A549 (cell line): ENCODE measurements around the gene PLEKHG7. TPM values are rescaled to one million over a fixed set of nuclear protein-coding genes. Genes with fewer than 3 reads are reported as not detected.
A peak's percentile ranks its signal among the peaks of the same experiment; 100 is the strongest.

Experiments
- ATAC-seq, 2 experiments: fragments of 200-7000 bp in 1 of 2; fragments of >200 bp in 1 of 2; cut with Nextera tagmentation in 1 of 2; cut with Tn5 transposase in 1 of 2; 3 replicates each; pipeline versions ENCODE4 v1.8.0 to v1.9.1; 2018 to 2020; ENCODE audit warnings: mild to moderate bottlenecking in 1 of 2, moderate library complexity in 1 of 2
- CTCF ChIA-PET: fragments of 300-600 bp; sonication (Branson Sonifier 250); formaldehyde crosslinking; extraction: SDS; loops from one replicate; lab custom pipeline; 2021; ENCODE audit warnings: antibody characterized with exemption, inconsistent platforms; lab: Yijun Ruan, JAX
- POLR2A ChIA-PET: fragments of 350-600 bp; formaldehyde crosslinking; extraction: SDS; loops from one replicate; lab custom pipeline; 2021; ENCODE audit warnings: antibody characterized with exemption, inconsistent platforms; lab: Yijun Ruan, JAX
- DNase-seq, 2 experiments: peaks; one replicate each; pipeline versions ENCODE4 v3.0.0 to v3.0.0-alpha.2; 2011 to 2016; ENCODE audit warnings: low read depth in 1 of 2, low spot score in 1 of 2
- FAIRE-seq: peaks from 2 replicates; lab custom pipeline; 2011; peaks lifted over from hg19 to GRCh38; lab: Jason Lieb, UNC
- H3K27ac ChIP-seq, 2 experiments: fragments of >200 bp; sonication (Bioruptor Twin); formaldehyde crosslinking; 3 replicates each; pipeline ENCODE4 v1.5.1; 2016 to 2017
- H3K4me1 ChIP-seq: fragments of >200 bp; sonication (Bioruptor Twin); formaldehyde crosslinking; 3 replicates; pipeline ENCODE4 v1.6.1; 2016
- H3K4me2 ChIP-seq: fragments of >200 bp; sonication (Bioruptor Twin); formaldehyde crosslinking; 3 replicates; pipeline ENCODE4 v1.6.1; 2016
- H3K4me3 ChIP-seq: fragments of >200 bp; sonication (Bioruptor Twin); formaldehyde crosslinking; 3 replicates; pipeline ENCODE4 v1.5.1; 2016
- H3K9me3 ChIP-seq: fragments of >200 bp; sonication (Bioruptor Twin); formaldehyde crosslinking; 3 replicates; pipeline ENCODE4 v1.6.1; 2016
- CBX2 ChIP-seq: fragments of 200-600 bp; sonication (generic); IDR thresholded peaks from 2 replicates; pipeline ENCODE4 v1.6.1; 2016; ENCODE audit warnings: low read depth, mild to moderate bottlenecking, borderline replicate concordance
- CBX8 ChIP-seq: fragments of 200-600 bp; sonication (generic); IDR thresholded peaks from 2 replicates; pipeline ENCODE4 v1.6.1; 2016
- CEBPB ChIP-seq, 2 experiments: fragments of >200 bp in 1 of 2; sonication (Bioruptor Twin) in 1 of 2; formaldehyde crosslinking in 1 of 2; IDR thresholded peaks; 2 replicates each; pipeline ENCODE4 v1.6.1; 2012 to 2016
- CHD2 ChIP-seq: fragments of 150-350 bp; IDR thresholded peaks from 2 replicates; pipeline ENCODE4 v1.6.1; 2014; ENCODE audit warnings: low read length; ENCODE audit not compliant: partially characterized antibody
- CHD4 ChIP-seq: fragments of 200-600 bp; sonication (generic); IDR thresholded peaks from 2 replicates; pipeline ENCODE4 v1.6.1; 2016; ENCODE audit warnings: antibody characterized with exemption, mild to moderate bottlenecking, borderline replicate concordance
- EP300 ChIP-seq, 2 experiments: fragments of >200 bp; sonication (Bioruptor Twin); formaldehyde crosslinking; IDR thresholded peaks; 2 replicates in 1 of 2; 3 replicates in 1 of 2; pipeline ENCODE4 v1.6.1; 2016 to 2017
- MAZ ChIP-seq: fragments of 150-350 bp; IDR thresholded peaks from 2 replicates; pipeline ENCODE4 v1.6.1; 2014; ENCODE audit warnings: antibody characterized with exemption, low read depth, low read length, borderline replicate concordance
- MYC ChIP-seq: IDR thresholded peaks from 2 replicates; pipeline ENCODE4 v1.6.1; 2012; ENCODE audit warnings: mild to moderate bottlenecking, inconsistent platforms, low read length, improper control_type of control experiment, borderline replicate concordance
- NPAS2 ChIP-seq: fragments of 250-450 bp; sonication (Bioruptor Pico); IDR thresholded peaks from 2 replicates; pipeline ENCODE4 v1.8.0; 2022; ENCODE audit warnings: mild to moderate bottlenecking, moderate library complexity, borderline replicate concordance
- NR3C1 ChIP-seq: fragments of >200 bp; sonication (Bioruptor Twin); formaldehyde crosslinking; IDR thresholded peaks from 3 replicates; pipeline ENCODE4 v1.6.1; 2017
- PHF8 ChIP-seq: fragments of 200-600 bp; sonication (generic); IDR thresholded peaks from 2 replicates; pipeline ENCODE4 v1.6.1; 2016; ENCODE audit warnings: low read depth, mild to moderate bottlenecking, antibody characterized with exemption, moderate library complexity, borderline replicate concordance
- RAD21 ChIP-seq, 2 experiments: fragments of >200 bp in 1 of 2; sonication (Bioruptor Twin) in 1 of 2; formaldehyde crosslinking in 1 of 2; IDR thresholded peaks in 1 of 2; conservative IDR thresholded peaks in 1 of 2; 2 replicates in 1 of 2; 3 replicates in 1 of 2; pipeline ENCODE4 v1.6.1; 2012 to 2018; ENCODE audit warnings: inconsistent platforms in 1 of 2
- RCOR1 ChIP-seq: fragments of 150-350 bp; IDR thresholded peaks from 2 replicates; pipeline ENCODE4 v1.6.1; 2014; ENCODE audit warnings: antibody characterized with exemption, low read length, low read depth
- SREBF2 ChIP-seq: fragments of 450-650 bp; IDR thresholded peaks from 2 replicates; pipeline ENCODE4 v1.6.1; 2014; ENCODE audit warnings: mild to moderate bottlenecking, moderate library complexity
- ZC3H11A ChIP-seq: fragments of 450-650 bp; IDR thresholded peaks from 2 replicates; pipeline ENCODE4 v1.6.1; 2014; ENCODE audit warnings: antibody characterized with exemption, mild to moderate bottlenecking
- WGBS: methylation state at CpG from one replicate; pipeline ENCODE4 v1.1.6; 2017; ENCODE audit errors: missing lambda C conversion rate; 5-methylcytosine and 5-hydroxymethylcytosine counted together
- polyA plus RNA-seq, 4 experiments: library from polyadenylated mRNA; depleted of rRNA in 3 of 4; stranded (reverse); fragments of >200 nt; fragmentation: RNase III in 1 of 4; extraction: RNeasy Plus Mini Kit Qiagen cat#74134 plus additional on column Dnase treatment in 1 of 4; gene quantifications; 2 replicates in 3 of 4; 3 replicates in 1 of 4; pipeline ENCODE4 v1.2.3, GENCODE V29; 2011 to 2017
- TF ChIP-seq, protein P1 (sequence below): fragments of 150-350 bp; IDR thresholded peaks from 2 replicates; pipeline ENCODE4 v1.6.1; 2014; ENCODE audit warnings: low read depth, mild to moderate bottlenecking, low read length
- TF ChIP-seq, protein P2 (sequence below): fragments of >200 bp; sonication (Bioruptor Twin); formaldehyde crosslinking; IDR thresholded peaks from 3 replicates; pipeline ENCODE4 v1.6.1; 2016
- TF ChIP-seq, protein P3 (sequence below): fragments of 250-450 bp; sonication (Bioruptor Pico); IDR thresholded peaks from 2 replicates; pipeline ENCODE4 v1.5.0; 2021; ENCODE audit warnings: mild to moderate bottlenecking, moderate library complexity, borderline replicate concordance
- TF ChIP-seq, protein P4 (sequence below): fragments of >200 bp; sonication (Bioruptor Twin); formaldehyde crosslinking; IDR thresholded peaks from 3 replicates; pipeline ENCODE4 v1.5.1; 2016

Gene PLEKHG7
- polyA plus RNA-seq, 2 of the 4 experiments (the other 2 are of a cell fraction), result 0.03 to 0.05 TPM

DNA sequence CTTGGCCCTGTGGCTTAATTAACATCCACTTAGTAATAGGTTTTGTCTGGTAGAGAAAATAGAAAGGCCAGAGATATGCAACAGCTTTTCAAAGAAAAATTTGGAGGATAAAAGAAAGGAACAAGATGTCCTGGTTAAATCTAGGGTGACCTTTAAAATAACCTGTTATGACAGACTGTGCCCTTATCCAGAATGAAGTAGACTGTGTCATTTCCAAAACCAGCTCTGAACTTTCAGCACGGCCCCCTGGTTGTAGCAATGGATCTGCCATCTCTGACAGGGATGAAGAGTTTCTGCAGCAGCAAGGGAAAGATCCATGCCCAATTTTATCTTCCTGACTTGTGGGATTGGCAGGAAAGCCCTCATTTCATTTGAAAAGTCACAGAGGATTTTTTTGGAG is 5.1 kb downstream of the PLEKHG7 start:
- ChIA-PET CTCF (interaction anchor here (1.0 to 1.1 kb wide), 2 partner anchors 13 to 14 kb away, joined by 3 read pairs; no protein-coding TSS in a partner anchor), POLR2A (no interaction called here)
- DNase-seq (no peak), ATAC-seq (no peak), FAIRE-seq (no peak)
- 38% methylated on average over 1 of the region's 1 CpG for WGBS
- no peak overlapping the region for H3K4me3 ChIP-seq
- H3K9me3 ChIP-seq, result peaks cover 3% of the 10 kb centered on the region; the same call in 2 of the 3 replicates
- no peaks in the 10 kb centered on the region for H3K4me1 ChIP-seq
- H3K27ac ChIP-seq, result no peak overlapping the region
- H3K4me2 ChIP-seq, result no peak overlapping the region
- no peak for TF ChIP-seq EP300 (IDR thresholded peaks at IDR 0.05)
- no peak for TF ChIP-seq NPAS2 (CRISPR knock-in tag)
- TF ChIP-seq ZC3H11A, result no peak

DNA sequence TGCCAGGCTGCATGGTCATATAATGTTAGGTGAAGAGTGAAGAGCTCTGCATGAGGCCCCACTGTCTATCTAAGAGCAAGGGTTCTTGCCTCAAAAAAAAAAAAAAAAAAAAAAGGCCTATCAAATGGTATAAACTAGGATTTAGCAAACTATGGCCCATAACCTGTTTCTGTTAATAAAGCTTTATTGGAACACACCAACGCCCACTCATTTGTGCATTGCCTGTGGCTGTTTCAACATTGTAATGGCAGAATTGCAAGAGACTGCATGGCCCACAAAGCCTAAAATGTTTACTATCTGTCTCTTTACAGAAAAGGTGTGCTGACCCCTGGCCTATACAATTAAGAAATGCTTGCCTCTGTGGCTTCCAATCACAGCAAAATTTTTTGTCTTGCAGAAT is 12.8 kb downstream of the PLEKHG7 start:
- FAIRE-seq (no peak), DNase-seq (no peak), ATAC-seq (no peak)
- Histone ChIP-seq H3K4me3 (no peak overlapping the region), H3K27ac (no peak overlapping the region), H3K9me3 (peaks cover 10% of the 10 kb centered on the region; the same call in 2 of the 3 replicates), H3K4me2 (no peak overlapping the region), H3K4me1 (peaks cover 7% of the 10 kb centered on the region; the same call in 1 of the 3 replicates)
- WGBS, result 0% methylated on average over 1 of the region's 1 CpG
- TF ChIP-seq, protein P1, sequence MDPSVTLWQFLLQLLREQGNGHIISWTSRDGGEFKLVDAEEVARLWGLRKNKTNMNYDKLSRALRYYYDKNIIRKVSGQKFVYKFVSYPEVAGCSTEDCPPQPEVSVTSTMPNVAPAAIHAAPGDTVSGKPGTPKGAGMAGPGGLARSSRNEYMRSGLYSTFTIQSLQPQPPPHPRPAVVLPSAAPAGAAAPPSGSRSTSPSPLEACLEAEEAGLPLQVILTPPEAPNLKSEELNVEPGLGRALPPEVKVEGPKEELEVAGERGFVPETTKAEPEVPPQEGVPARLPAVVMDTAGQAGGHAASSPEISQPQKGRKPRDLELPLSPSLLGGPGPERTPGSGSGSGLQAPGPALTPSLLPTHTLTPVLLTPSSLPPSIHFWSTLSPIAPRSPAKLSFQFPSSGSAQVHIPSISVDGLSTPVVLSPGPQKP, result no peak
- no peak for TF ChIP-seq SREBF2
- no peak for TF ChIP-seq CBX8
- TF ChIP-seq MAZ, result no peak
- TF ChIP-seq CHD2, result no peak
- no peak for TF ChIP-seq MYC
- TF ChIP-seq PHF8, result no peak
- CTCF ChIA-PET, result interaction anchor here (0.6 kb wide), 1 partner anchor 9 kb away, joined by 3 read pairs; no protein-coding TSS in a partner anchor
- POLR2A ChIA-PET, result no interaction called here

DNA sequence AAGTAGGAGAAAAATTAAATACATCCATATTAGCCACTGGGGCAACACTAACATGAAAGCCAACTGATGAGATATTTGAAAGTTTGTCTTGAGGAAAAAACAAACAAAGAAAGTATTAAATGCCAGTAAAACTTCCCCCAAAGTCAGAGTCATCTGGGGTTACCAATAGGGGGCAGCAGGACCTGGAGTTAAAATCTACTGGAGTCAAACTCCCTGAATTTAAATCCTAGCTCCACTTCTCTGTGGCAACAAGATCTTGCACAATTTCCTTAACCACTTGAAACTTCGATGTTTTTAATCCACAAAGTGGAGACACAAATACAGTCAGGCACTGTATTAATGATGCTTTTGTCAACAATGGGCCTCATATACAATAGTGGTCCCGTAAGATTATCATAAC is 14.4 kb downstream of the PLEKHG7 start:
- peak in 1 of 2 experiments; percentile 36; a peak in 2 of 6 replicates for ATAC-seq
- POLR2A ChIA-PET, result no interaction called here

More for the DNA sequence above, 14.4 kb downstream of the PLEKHG7 start:
- 47% methylated on average over 2 of the region's 2 CpGs for WGBS
- Histone ChIP-seq H3K4me1 (peaks cover 12% of the 10 kb centered on the region; the same call in 1 of the 3 replicates), H3K9me3 (peaks cover 10% of the 10 kb centered on the region; the same call in 2 of the 3 replicates), H3K4me3 (no peak overlapping the region), H3K4me2 (no peak overlapping the region), H3K27ac (no peak overlapping the region)
- FAIRE-seq (no peak), DNase-seq (no peak)
- CTCF ChIA-PET, result no interaction called here
- TF ChIP-seq RAD21 (conservative IDR thresholded peaks at IDR 0.05 in 1 of 2, IDR thresholded peaks at IDR 0.05 in 1 of 2) (peak in 1 of 2 experiments; percentile 52; a peak in 2 of 5 replicates), CBX8 (no peak), CEBPB (IDR thresholded peaks at IDR 0.05) (no peak), SREBF2 (no peak), CHD4 (no peak), RCOR1 (no peak), CBX2 (no peak), MYC (no peak), NR3C1 (no peak)
- TF ChIP-seq, protein P2, sequence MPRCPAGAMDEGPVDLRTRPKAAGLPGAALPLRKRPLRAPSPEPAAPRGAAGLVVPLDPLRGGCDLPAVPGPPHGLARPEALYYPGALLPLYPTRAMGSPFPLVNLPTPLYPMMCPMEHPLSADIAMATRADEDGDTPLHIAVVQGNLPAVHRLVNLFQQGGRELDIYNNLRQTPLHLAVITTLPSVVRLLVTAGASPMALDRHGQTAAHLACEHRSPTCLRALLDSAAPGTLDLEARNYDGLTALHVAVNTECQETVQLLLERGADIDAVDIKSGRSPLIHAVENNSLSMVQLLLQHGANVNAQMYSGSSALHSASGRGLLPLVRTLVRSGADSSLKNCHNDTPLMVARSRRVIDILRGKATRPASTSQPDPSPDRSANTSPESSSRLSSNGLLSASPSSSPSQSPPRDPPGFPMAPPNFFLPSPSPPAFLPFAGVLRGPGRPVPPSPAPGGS, result no peak
- TF ChIP-seq, protein P3, sequence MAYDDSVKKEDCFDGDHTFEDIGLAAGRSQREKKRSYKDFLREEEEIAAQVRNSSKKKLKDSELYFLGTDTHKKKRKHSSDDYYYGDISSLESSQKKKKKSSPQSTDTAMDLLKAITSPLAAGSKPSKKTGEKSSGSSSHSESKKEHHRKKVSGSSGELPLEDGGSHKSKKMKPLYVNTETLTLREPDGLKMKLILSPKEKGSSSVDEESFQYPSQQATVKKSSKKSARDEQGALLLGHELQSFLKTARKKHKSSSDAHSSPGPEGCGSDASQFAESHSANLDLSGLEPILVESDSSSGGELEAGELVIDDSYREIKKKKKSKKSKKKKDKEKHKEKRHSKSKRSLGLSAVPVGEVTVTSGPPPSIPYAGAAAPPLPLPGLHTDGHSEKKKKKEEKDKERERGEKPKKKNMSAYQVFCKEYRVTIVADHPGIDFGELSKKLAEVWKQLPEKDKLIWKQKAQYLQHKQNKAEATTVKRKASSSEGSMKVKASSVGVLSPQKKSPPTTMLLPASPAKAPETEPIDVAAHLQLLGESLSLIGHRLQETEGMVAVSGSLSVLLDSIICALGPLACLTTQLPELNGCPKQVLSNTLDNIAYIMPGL (CRISPR knock-in tag), result no peak
- TF ChIP-seq, protein P1, result no peak
- TF ChIP-seq, protein P4, sequence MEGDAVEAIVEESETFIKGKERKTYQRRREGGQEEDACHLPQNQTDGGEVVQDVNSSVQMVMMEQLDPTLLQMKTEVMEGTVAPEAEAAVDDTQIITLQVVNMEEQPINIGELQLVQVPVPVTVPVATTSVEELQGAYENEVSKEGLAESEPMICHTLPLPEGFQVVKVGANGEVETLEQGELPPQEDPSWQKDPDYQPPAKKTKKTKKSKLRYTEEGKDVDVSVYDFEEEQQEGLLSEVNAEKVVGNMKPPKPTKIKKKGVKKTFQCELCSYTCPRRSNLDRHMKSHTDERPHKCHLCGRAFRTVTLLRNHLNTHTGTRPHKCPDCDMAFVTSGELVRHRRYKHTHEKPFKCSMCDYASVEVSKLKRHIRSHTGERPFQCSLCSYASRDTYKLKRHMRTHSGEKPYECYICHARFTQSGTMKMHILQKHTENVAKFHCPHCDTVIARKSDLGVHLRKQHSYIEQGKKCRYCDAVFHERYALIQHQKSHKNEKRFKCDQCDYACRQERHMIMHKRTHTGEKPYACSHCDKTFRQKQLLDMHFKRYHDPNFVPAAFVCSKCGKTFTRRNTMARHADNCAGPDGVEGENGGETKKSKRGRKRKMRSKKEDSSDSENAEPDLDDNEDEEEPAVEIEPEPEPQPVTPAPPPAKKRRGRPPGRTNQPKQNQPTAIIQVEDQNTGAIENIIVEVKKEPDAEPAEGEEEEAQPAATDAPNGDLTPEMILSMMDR, result 0 out of 3 replicates have a peak, but pooled peaks have one; percentile 14
